ENCODE measurements around the gene PCDH1.

The PCDH1 gene

DNA sequence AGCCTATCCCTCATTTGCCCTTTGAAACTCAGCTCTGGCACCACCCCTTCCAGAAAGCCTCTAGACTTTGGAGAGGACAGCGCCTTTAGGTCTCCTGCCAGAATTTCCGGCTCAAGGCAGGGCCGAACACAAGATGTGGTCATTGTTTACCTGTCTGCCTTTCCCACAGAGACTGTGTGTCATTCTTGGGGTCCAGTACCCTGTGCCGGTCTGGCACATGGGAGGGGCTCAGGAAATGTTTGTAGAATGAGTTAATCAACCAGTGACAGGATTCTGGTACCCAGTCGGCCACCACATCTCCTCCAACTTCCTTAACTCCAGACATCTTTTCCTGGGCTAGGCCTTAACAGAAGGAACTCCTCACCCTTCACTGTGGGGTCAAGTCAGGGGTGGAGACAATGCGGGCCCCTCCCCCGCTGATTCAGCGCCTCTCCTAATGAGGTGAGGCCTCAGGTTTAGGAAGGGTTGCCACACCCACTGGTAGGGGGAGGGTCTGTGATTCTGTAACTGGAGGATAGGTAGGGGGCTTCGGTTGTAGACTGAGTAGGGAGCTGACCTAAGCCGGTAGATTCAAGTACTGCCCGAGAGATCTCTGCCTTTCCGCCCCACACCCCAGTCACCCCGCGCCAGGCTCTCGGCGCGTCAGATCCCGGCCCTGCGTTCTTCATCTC, 29.3 kb downstream of the PCDH1 start:
- peak overlapping the region; percentile 65 for H3K4me3 ChIP-seq (ENCODE audit: low read depth, low read length)
- no peak for DNase-seq (ENCODE audit: low read depth)
- TF ChIP-seq, protein P1, sequence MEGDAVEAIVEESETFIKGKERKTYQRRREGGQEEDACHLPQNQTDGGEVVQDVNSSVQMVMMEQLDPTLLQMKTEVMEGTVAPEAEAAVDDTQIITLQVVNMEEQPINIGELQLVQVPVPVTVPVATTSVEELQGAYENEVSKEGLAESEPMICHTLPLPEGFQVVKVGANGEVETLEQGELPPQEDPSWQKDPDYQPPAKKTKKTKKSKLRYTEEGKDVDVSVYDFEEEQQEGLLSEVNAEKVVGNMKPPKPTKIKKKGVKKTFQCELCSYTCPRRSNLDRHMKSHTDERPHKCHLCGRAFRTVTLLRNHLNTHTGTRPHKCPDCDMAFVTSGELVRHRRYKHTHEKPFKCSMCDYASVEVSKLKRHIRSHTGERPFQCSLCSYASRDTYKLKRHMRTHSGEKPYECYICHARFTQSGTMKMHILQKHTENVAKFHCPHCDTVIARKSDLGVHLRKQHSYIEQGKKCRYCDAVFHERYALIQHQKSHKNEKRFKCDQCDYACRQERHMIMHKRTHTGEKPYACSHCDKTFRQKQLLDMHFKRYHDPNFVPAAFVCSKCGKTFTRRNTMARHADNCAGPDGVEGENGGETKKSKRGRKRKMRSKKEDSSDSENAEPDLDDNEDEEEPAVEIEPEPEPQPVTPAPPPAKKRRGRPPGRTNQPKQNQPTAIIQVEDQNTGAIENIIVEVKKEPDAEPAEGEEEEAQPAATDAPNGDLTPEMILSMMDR (IDR thresholded peaks at IDR 0.05; ENCODE audit: low read depth, low read length, missing control alignments), result no peak

DNA sequence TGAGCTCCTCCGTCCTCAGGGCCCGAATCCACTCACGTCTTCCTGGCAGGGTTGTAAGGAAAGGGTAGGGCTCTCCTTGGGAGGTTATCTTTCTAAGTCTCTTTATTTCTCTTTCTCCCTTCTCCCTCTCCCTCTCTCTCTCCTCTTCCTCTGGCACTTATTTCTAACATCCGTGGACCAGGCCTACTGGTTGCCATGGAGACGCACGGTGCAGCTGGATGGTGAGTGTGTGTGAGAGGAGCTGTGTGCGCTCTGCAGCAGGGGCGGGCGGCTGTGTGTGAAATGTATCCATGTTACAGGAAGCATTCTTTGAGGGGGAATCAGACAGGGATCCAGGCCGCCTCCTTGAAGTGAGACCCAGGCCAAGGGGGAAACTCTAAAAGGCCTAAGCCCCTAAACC, 32.2 kb downstream of the PCDH1 start:
- no peak overlapping the region for H3K4me3 ChIP-seq (ENCODE audit: low read depth, low read length)

DNA sequence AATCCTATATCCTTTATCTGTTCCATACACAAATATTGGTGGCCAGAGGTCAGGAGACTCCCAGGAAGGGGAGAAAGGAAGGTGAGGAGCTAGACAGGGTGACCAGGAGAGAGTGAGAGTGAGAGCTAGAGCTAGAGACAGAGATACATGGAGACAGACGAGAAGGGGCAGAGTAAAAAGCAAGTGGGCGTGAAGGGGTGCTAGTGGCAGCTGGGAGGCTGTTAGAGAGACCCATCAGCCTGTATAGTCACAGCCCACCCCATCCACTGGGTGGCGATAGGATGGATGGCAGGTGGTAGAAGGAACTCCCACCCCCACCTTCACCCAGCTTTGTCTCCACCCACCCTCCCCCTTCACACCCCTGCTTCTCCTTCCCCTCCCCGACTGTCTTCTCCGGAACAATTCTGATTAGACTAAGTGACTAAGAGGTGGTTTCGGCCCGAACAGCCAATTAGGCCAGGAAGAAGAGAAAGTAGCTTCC, 32.8 kb downstream of the PCDH1 start:
- TF ChIP-seq, protein P1 (IDR thresholded peaks at IDR 0.05; ENCODE audit: low read depth, low read length, missing control alignments), result no peak
- no peak for DNase-seq (ENCODE audit: low read depth)
- H3K4me3 ChIP-seq (ENCODE audit: low read depth, low read length), result no peak overlapping the region

More for the DNA sequence above, 32.2 kb downstream of the PCDH1 start:
- TF ChIP-seq, protein P1 (IDR thresholded peaks at IDR 0.05; ENCODE audit: low read depth, low read length, missing control alignments), result no peak
- DNase-seq (ENCODE audit: low read depth), result no peak

DNA sequence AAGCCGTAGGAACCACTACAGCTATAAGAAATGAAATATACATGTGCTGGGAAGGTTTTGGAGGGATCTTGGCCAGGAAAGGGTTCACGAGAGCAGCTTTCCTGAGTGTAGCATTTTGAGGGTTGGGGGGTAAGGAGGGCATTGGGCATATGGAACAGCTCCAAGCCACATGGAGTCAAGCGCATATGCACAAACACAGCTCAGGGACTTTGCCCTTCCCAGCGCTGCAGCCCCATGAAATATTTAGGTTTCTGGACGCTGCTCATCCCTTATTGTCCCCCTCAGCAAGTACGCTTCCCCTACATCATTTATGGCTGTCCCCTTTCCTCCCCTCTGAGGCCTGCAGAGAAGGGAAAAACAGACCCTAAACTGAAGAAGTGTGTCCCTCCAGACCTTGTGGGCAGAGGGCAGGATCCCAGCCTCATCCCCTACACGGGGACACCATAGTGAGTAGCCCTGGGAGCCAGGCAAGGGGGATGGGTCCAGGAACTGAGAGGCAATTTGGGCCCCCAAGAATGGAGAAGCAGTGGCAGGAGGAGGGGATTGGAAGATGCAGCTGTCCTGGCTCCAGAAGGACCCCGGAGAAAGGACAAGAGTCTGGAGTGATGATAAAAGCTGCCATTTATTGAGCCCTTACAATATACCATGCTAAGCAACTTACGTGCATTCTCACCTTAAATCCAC, 33.7 kb downstream of the PCDH1 start:
- H3K4me3 ChIP-seq (ENCODE audit: low read depth, low read length), result no peak overlapping the region
- TF ChIP-seq, protein P1 (IDR thresholded peaks at IDR 0.05; ENCODE audit: low read depth, low read length, missing control alignments), result no peak
- DNase-seq (ENCODE audit: low read depth), result no peak

DNA sequence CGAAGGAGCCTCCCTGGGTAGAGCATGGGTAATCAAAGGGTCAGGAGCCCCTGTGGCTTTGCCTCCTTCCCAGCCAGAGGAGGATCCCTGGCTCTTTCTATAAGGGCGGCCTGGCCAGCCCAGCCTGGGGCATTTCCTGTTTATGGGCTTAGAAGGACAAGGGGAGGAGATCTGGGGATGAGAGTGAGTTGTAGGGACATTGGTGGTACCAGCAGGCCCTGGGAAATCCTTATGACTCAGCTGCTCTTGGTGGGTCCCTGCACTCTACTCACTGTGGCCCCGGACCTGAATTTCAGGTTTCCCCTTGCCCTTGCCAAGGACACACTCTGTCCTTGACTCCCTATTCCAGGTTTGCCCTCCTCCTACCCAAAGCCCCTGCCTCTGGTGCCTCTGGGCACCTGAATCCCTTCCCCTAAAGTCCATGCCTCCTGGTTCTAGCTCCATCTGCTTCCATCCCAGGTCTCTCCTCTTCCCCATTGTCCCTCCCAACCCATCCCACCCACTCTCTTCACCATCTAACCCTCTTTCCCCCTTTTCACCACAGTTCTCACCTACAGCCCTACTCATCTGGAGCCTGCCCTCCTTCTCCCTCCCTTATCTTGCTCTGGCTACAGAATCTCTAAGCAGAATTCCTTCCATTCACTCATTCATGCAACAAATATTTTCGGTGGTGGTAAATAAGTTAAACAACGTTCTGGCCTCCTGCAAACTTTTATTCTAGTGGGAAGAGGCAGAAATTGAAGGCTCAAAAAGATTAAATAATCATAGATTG, 34.9 kb downstream of the PCDH1 start:
- no peak for DNase-seq (ENCODE audit: low read depth)
- H3K4me3 ChIP-seq (ENCODE audit: low read depth, low read length), result no peak overlapping the region
- TF ChIP-seq, protein P1 (IDR thresholded peaks at IDR 0.05; ENCODE audit: low read depth, low read length, missing control alignments), result no peak

DNA sequence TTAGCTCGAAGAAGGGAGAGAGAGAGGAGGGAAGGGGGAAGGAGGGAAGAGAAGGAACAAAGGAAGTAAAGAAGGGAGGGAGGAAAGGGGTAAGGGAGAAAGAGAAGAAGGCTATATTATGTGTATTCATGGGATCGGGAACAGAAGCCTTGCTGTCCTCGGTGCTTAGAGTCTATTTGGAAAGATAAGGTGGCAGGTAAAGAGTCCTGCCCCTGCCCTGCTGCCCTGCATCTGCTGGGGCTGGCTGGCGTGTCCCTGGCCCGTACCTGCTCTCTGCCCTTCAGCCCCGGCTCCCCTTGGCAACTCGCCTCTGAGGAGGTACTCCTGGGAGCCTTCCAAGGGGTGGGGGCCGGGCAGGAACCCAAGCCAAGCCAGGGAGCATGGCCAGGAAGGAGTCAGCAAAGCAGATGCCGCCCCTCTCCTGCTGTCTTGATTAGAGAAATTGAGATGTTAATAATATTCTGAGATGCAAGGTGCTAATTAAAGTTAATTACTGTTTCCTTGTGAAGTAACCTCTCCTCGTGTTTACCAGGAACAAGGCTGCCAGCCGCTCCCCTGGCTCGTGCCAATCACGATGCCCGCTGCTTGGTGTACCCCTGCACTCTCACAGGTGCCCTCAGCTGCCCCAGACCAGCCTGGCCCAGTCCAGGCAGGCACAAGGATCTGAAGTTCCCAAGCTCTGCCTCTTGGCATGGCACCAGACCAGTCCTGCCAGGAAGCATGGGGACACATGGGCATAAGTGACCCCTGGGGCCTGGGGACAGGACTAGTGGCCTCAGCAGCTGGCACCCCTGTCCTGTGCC, 36.6 kb downstream of the PCDH1 start:
- TF ChIP-seq, protein P1 (IDR thresholded peaks at IDR 0.05; ENCODE audit: low read depth, low read length, missing control alignments), result no peak
- DNase-seq (ENCODE audit: low read depth), result no peak
- H3K4me3 ChIP-seq (ENCODE audit: low read depth, low read length), result no peak overlapping the region
